Measurements from ENCODE around the gene SCN5A. TPM values are rescaled to one million over a fixed set of nuclear protein-coding genes. Genes with fewer than 3 reads are reported as not detected.

SCN5A gene
- total RNA-seq, 1 donor from 2014 or later: 239 TPM

GRCh38 chr3:38564631-38565338 lies 84.7 kb downstream of the SCN5A start:
- no peak overlapping the region for H3K4me3 ChIP-seq
- intact Hi-C loops (cut with micrococcal nuclease): no loop called here
- DNase-seq: no peak
- no peaks in the 10 kb centered on the region for H3K27me3 ChIP-seq (ENCODE audit: low read depth)
- H3K9me3 ChIP-seq (replicated peaks): no peaks in the 10 kb centered on the region
- TF ChIP-seq CTCF (IDR thresholded peaks at IDR 0.05; ENCODE audit: borderline replicate concordance): no peak
- H3K4me1 ChIP-seq: peaks cover 22% of the 10 kb centered on the region
- H3K27ac ChIP-seq (replicated peaks): no peak overlapping the region
- H3K36me3 ChIP-seq: peaks cover 31% of the 10 kb centered on the region

GRCh38 chr3:38563886-38564270 lies 85.6 kb downstream of the SCN5A start:
- peaks cover 34% of the 10 kb centered on the region for H3K36me3 ChIP-seq
- no peak for TF ChIP-seq CTCF (IDR thresholded peaks at IDR 0.05; ENCODE audit: borderline replicate concordance)
- H3K27ac ChIP-seq (replicated peaks): no peak overlapping the region
- H3K27me3 ChIP-seq (ENCODE audit: low read depth): no peaks in the 10 kb centered on the region
- no peak for DNase-seq
- no peak overlapping the region for H3K4me3 ChIP-seq
- intact Hi-C loops (cut with micrococcal nuclease): no loop called here
- no peaks in the 10 kb centered on the region for H3K9me3 ChIP-seq (replicated peaks)
- H3K4me1 ChIP-seq: peaks cover 22% of the 10 kb centered on the region

- Histone ChIP-seq H3K36me3 (peaks cover 40% of the 10 kb centered on the region), H3K4me3 (no peak overlapping the region), H3K27me3 (ENCODE audit: low read depth) (no peaks in the 10 kb centered on the region), H3K9me3 (replicated peaks) (no peaks in the 10 kb centered on the region), H3K4me1 (peaks cover 22% of the 10 kb centered on the region), H3K27ac (replicated peaks) (no peak overlapping the region)
- no peak for TF ChIP-seq CTCF (IDR thresholded peaks at IDR 0.05; ENCODE audit: borderline replicate concordance)
- no peak for DNase-seq
- intact Hi-C loops (cut with micrococcal nuclease): no loop called here
Measured at GRCh38 chr3:38563070-38563885, 86.2 kb downstream of the SCN5A start.

GRCh38 chr3:38562467-38562925 lies 87.0 kb downstream of the SCN5A start:
- intact Hi-C loops (cut with micrococcal nuclease): no loop called here
- no peak overlapping the region for H3K27ac ChIP-seq (replicated peaks)
- no peaks in the 10 kb centered on the region for H3K9me3 ChIP-seq (replicated peaks)
- peaks cover 19% of the 10 kb centered on the region for H3K4me1 ChIP-seq
- H3K27me3 ChIP-seq (ENCODE audit: low read depth): no peaks in the 10 kb centered on the region
- peaks cover 47% of the 10 kb centered on the region for H3K36me3 ChIP-seq
- no peak for DNase-seq
- H3K4me3 ChIP-seq: no peak overlapping the region
- TF ChIP-seq CTCF (IDR thresholded peaks at IDR 0.05; ENCODE audit: borderline replicate concordance): no peak

GRCh38 chr3:38561746-38562466 lies 87.6 kb downstream of the SCN5A start:
- intact Hi-C loops (cut with micrococcal nuclease): no loop called here
- no peak overlapping the region for H3K4me3 ChIP-seq
- H3K9me3 ChIP-seq (replicated peaks): no peaks in the 10 kb centered on the region
- no peak for DNase-seq
- H3K4me1 ChIP-seq: peaks cover 15% of the 10 kb centered on the region
- H3K27ac ChIP-seq (replicated peaks): peak overlapping the region; percentile 25
- H3K36me3 ChIP-seq: peaks cover 53% of the 10 kb centered on the region
- H3K27me3 ChIP-seq (ENCODE audit: low read depth): no peaks in the 10 kb centered on the region
- TF ChIP-seq CTCF (IDR thresholded peaks at IDR 0.05; ENCODE audit: borderline replicate concordance): no peak

All from left ventricle myocardium inferior (tissue), 1 donor.